Glutamatergic neuron (in vitro differentiated cells): ENCODE measurements around the gene CFAP68. TPM values are rescaled to one million over a fixed set of nuclear protein-coding genes. Genes with fewer than 3 reads are reported as not detected.

Experiments used
- DNase-seq: peaks from one replicate; pipeline ENCODE4 v3.0.0; 2022
- H3K27ac Mint-ChIP-seq: one replicate; pipeline ENCODE4 v1.8.0; 2020; ENCODE audit warnings: mild to moderate bottlenecking, mixed read lengths, inconsistent platforms; ENCODE audit not compliant: unreplicated experiment
- H3K27me3 Mint-ChIP-seq: one replicate; pipeline ENCODE4 v1.8.0; 2020; ENCODE audit warnings: mild to moderate bottlenecking, moderate library complexity, mixed read lengths, inconsistent platforms; ENCODE audit not compliant: unreplicated experiment
- H3K36me3 Mint-ChIP-seq: one replicate; pipeline ENCODE4 v1.8.0; 2020; ENCODE audit warnings: mild to moderate bottlenecking, mixed read lengths, inconsistent platforms; ENCODE audit not compliant: unreplicated experiment
- H3K4me1 Mint-ChIP-seq: one replicate; pipeline ENCODE4 v1.8.0; 2020; ENCODE audit warnings: mild to moderate bottlenecking, low read depth, mixed read lengths, inconsistent platforms; ENCODE audit not compliant: unreplicated experiment
- H3K4me3 Mint-ChIP-seq: one replicate; pipeline ENCODE4 v1.8.0; 2020; ENCODE audit warnings: mild to moderate bottlenecking, mixed read lengths, inconsistent platforms; ENCODE audit not compliant: unreplicated experiment
- H3K9me3 Mint-ChIP-seq: one replicate; pipeline ENCODE4 v1.8.0; 2020; ENCODE audit warnings: mild to moderate bottlenecking, moderate library complexity, mixed read lengths, inconsistent platforms; ENCODE audit not compliant: unreplicated experiment
- long read RNA-seq: library from polyadenylated mRNA; unstranded; transcript quantifications from one replicate; pipeline ENCODE4 v2.0.0, GENCODE V29; 2020; ENCODE audit not compliant: unreplicated experiment
- total RNA-seq: library from RNA; stranded (reverse); fragmentation: NEBNext Ultra II Directional; extraction: Animal tissue kit (Norgen Biotek cat#: 25700); gene quantifications from one replicate; pipeline ENCODE4 v1.2.1, GENCODE V29; 2021; ENCODE audit not compliant: unreplicated experiment
- TF ChIP-seq, protein P1 (sequence below): fragments of 200-600 bp; sonication (generic); IDR thresholded peaks from one replicate; pipeline ENCODE4 v1.5.0; 2021; ENCODE audit not compliant: partially characterized antibody, unreplicated experiment

Gene CFAP68, protein sequence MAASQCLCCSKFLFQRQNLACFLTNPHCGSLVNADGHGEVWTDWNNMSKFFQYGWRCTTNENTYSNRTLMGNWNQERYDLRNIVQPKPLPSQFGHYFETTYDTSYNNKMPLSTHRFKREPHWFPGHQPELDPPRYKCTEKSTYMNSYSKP
- total RNA-seq: 21.7 TPM
- long read RNA-seq, transcript C11orf1-201 (4 exons, 2,885 nt): major isoform, 7 of 8 reads
- long read RNA-seq, partial matches to known transcripts: 0 of 8 reads
- long read RNA-seq, other reads (novel, unspliced or antisense): 0 of 8 reads

DNA sequence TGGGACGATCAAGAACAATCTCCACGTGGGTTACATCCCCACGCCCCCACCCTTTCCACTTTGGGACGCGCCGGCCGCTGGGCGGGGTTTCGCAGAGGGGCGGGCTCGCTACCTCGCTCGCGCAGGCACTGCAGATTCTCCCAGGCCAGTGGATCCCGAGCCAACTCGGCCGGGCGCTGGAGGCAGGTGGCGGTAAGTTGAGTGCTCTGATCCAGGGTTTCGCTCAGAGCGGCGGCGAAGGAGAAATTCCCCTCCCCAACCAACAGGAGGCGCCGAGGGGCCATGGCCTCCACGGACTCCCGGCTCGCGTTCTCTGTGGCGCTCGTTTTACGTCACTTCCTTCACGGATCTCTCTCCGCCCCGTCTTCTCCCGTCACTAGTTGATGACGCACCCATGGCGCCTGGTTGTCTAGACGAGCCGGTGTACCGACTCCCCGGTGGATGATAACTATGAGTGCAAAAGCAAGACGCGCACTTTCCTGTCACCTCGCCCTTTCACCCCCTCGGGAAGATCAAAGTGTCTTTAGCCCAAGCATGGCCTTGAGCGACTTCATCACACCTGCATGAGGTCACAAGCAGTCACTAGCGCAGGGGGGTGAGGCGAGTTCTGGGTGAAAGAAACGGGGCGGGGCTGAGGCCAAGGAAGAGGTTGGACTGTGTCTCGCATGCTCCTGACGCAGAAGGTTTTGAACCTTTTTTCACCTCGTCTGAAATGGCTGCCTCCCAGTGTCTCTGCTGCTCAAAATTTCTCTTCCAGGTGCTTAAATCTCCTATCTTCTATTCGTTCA lies at the start of gene CFAP68, which contains the start of gene FDXACB1:
CFAP68 (plus strand) TSS at position 693 of the 788 bp plus-strand sequence; CDS start at position 713, 20 bp downstream.
FDXACB1 (minus strand) TSS at position 317 of the 788 bp plus-strand sequence; CDS start at position 284, 33 bp downstream.
- Mint-ChIP-seq H3K9me3 (no peaks in the 10 kb centered on the region), H3K4me1 (peaks cover 7% of the 10 kb centered on the region), H3K4me3 (peak within 1 kb of the TSS; percentile 90), H3K27ac (peak within 1 kb of the TSS; percentile 98), H3K36me3 (no peaks in the 10 kb centered on the region), H3K27me3 (peaks cover 6% of the 10 kb centered on the region)
- DNase-seq: peak; percentile 96
- TF ChIP-seq, protein P1, sequence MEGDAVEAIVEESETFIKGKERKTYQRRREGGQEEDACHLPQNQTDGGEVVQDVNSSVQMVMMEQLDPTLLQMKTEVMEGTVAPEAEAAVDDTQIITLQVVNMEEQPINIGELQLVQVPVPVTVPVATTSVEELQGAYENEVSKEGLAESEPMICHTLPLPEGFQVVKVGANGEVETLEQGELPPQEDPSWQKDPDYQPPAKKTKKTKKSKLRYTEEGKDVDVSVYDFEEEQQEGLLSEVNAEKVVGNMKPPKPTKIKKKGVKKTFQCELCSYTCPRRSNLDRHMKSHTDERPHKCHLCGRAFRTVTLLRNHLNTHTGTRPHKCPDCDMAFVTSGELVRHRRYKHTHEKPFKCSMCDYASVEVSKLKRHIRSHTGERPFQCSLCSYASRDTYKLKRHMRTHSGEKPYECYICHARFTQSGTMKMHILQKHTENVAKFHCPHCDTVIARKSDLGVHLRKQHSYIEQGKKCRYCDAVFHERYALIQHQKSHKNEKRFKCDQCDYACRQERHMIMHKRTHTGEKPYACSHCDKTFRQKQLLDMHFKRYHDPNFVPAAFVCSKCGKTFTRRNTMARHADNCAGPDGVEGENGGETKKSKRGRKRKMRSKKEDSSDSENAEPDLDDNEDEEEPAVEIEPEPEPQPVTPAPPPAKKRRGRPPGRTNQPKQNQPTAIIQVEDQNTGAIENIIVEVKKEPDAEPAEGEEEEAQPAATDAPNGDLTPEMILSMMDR: peak; percentile 98

DNA sequence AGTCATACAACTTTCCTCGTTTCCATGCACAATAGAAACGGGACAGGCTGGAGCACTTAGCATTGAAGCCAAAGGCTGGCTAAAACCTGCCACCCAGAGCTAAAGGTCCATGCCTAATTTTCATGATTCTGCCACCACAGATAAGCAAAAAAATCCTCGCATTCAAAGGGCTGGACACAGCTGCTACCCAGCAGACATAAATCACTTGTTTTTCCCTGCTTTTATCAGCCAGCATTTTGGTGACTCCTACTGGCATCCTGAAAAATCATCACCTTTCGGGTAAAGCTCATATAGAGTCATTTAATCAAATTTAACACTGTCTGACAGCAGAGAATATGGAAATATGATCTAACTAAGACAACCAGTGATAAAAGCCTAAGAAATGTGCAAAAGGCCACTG lies 45.8 kb upstream of the CFAP68 start:
- no peak for DNase-seq
- Mint-ChIP-seq H3K4me3 (no peak overlapping the region), H3K27me3 (no peaks in the 10 kb centered on the region), H3K27ac (no peak overlapping the region), H3K4me1 (peaks cover 24% of the 10 kb centered on the region), H3K9me3 (no peaks in the 10 kb centered on the region), H3K36me3 (no peaks in the 10 kb centered on the region)
- TF ChIP-seq, protein P1: no peak

DNA sequence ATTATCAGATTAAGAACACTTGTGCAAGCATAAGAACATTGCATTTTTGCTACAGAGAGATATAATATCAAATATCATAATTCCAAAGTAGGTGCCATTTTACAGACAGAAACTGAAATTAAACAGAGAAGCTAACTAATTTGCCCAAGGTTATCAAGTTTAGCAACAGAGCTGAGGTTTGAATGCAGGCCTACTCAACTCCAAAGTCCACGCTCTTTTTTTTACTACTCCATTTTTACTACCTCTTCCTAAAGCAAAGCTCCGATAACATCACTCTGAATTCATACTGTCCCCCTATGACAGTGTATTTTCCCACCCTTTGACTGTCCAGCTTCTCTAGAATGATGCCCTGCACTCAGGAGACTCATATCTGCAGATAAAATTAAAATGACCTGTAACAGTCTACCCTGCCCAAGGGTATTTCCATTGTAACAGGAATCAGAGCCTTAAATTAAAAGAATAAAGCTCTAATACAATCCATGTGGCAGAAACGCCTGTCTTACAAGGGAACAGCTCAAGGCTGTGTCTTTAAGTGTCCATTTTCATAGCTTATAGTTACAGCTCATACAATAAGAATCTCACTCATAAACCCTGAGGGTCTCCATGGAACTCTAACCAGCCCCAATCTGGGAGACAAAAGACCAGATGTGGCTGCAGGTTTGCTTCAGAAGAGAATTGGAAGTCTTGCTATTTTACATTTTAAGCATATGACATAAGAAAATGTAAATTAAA lies 44.7 kb upstream of the CFAP68 start:
- Mint-ChIP-seq H3K36me3 (no peaks in the 10 kb centered on the region), H3K9me3 (no peaks in the 10 kb centered on the region), H3K4me3 (no peak overlapping the region), H3K27ac (no peak overlapping the region), H3K4me1 (peaks cover 17% of the 10 kb centered on the region), H3K27me3 (no peaks in the 10 kb centered on the region)
- TF ChIP-seq, protein P1: no peak
- DNase-seq: no peak

DNA sequence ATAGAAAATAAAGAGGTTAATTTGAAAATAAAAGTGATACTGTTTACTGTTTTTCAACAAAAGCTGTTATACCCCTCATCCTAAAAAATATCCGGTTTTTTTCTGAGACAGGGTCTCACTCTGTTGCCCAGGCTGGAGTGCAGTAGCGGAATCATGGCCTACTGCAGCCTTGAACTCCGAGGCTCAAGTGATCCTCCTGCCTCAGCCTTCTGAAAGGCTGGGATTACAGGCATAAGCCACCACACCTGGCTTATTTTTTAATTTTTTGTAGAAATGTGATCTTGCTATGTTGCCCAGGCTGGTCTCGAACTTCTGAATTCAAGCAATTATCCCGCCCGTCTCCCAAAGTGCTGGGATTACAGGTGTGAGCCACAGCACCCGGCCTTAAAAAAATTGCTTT lies 43.7 kb upstream of the CFAP68 start:
- H3K4me3 Mint-ChIP-seq: no peak overlapping the region
- no peaks in the 10 kb centered on the region for H3K27me3 Mint-ChIP-seq
- no peak for DNase-seq
- H3K27ac Mint-ChIP-seq: no peak overlapping the region
- H3K36me3 Mint-ChIP-seq: no peaks in the 10 kb centered on the region
- H3K9me3 Mint-ChIP-seq: no peaks in the 10 kb centered on the region
- peaks cover 17% of the 10 kb centered on the region for H3K4me1 Mint-ChIP-seq
- TF ChIP-seq, protein P1: no peak
